OCI-LY3 (cell line): Measurements from ENCODE around the gene EFCAB6.
A peak's percentile ranks its signal among the peaks of the same experiment; 100 is the strongest.

Source experiments
- H2AFZ ChIP-seq: fragments of 200-600, 300-600 bp; shearing (Covaris generic); 2 replicates; pipeline ENCODE4 v1.6.0; 2014; ENCODE audit warnings: antibody characterized with exemption, low read depth, low read length
- H3K27ac ChIP-seq: fragments of 200-600, 300-600 bp; sonication (generic); 2 replicates; pipeline ENCODE4 v1.5.1; 2014; ENCODE audit warnings: mild to moderate bottlenecking, low read length, moderate library complexity, mixed read lengths
- H3K27me3 ChIP-seq: fragments of 200-600, 300-600 bp; sonication (generic); 2 replicates; pipeline ENCODE4 v1.6.1; 2014; ENCODE audit warnings: low read depth, low read length, mixed read lengths
- H3K36me3 ChIP-seq: fragments of 200-600, 300-600 bp; sonication (generic); replicated peaks from 2 replicates; pipeline ENCODE3; 2014; ENCODE audit warnings: low read depth, low read length, mixed read lengths
- H3K4me1 ChIP-seq: fragments of 300-600, 200-600 bp; sonication (generic); 2 replicates; pipeline ENCODE4 v1.6.1; 2014; ENCODE audit warnings: low read length, mixed read lengths
- H3K4me2 ChIP-seq: fragments of 200-600, 300-600 bp; sonication (generic); 2 replicates; pipeline ENCODE4 v1.6.1; 2014; ENCODE audit warnings: low read length, mixed read lengths
- H3K4me3 ChIP-seq: fragments of 300-600, 200-600 bp; sonication (generic); 2 replicates; pipeline ENCODE4 v1.5.1; 2014; ENCODE audit warnings: antibody characterized with exemption, mild to moderate bottlenecking, low read length, moderate library complexity
- H3K79me2 ChIP-seq: fragments of 300-600, 200-600 bp; shearing (Covaris generic); 2 replicates; pipeline ENCODE4 v1.6.1; 2014; ENCODE audit warnings: mild to moderate bottlenecking, low read length, mixed read lengths
- H3K9ac ChIP-seq: fragments of 300-600, 200-600 bp; shearing (Covaris generic); 2 replicates; pipeline ENCODE4 v1.6.0; 2014; ENCODE audit warnings: mild to moderate bottlenecking, low read length, moderate library complexity
- H3K9me3 ChIP-seq: fragments of 200-600, 300-600 bp; shearing (Covaris generic); 2 replicates; pipeline ENCODE4 v1.6.1; 2014; ENCODE audit warnings: low read length, mixed read lengths; ENCODE audit not compliant: insufficient read depth
- H4K20me1 ChIP-seq: fragments of 200-600, 300-600 bp; sonication (generic); 2 replicates; pipeline ENCODE4 v1.6.1; 2016; ENCODE audit warnings: low read length, mixed read lengths; ENCODE audit not compliant: insufficient read depth
- CTCF ChIP-seq: fragments of 200-600, 300-600 bp; sonication (generic); IDR thresholded peaks from 2 replicates; pipeline ENCODE4 v1.5.1; 2014; ENCODE audit warnings: antibody characterized with exemption, low read length, low read depth
- EZH2phosphoT487 ChIP-seq: fragments of 200-600 bp; shearing (Covaris generic); IDR thresholded peaks from 2 replicates; pipeline ENCODE4 v1.6.1; 2018; ENCODE audit warnings: antibody characterized with exemption, mixed run types, low read depth

EFCAB6 gene

GRCh38 chr22:43812149-43812842, at the start of gene EFCAB6:
TSS of gene EFCAB6 (minus strand) at chr22:43812305. CDS start at chr22:43782318, 29,987 bp downstream.
- Histone ChIP-seq H3K4me2 (peak within 1 kb of the TSS; percentile 99), H2AFZ (peak within 1 kb of the TSS; percentile 89), H3K27ac (peak within 1 kb of the TSS; percentile 67)

GRCh38 chr22:43861529-43861928, 49.4 kb upstream of the EFCAB6 start:
- Histone ChIP-seq H3K4me2 (no peak overlapping the region), H3K4me3 (no peak overlapping the region), H3K79me2 (no peaks in the 10 kb centered on the region), H2AFZ (no peak overlapping the region), H3K4me1 (no peaks in the 10 kb centered on the region), H4K20me1 (no peaks in the 10 kb centered on the region; the same call in 1 of the 2 replicates), H3K9me3 (no peaks in the 10 kb centered on the region), H3K27me3 (peaks cover 20% of the 10 kb centered on the region), H3K9ac (no peak overlapping the region), H3K27ac (no peak overlapping the region), H3K36me3 (no peaks in the 10 kb centered on the region)
- no peak for TF ChIP-seq CTCF
- TF ChIP-seq EZH2phosphoT487, result no peak

More at GRCh38 chr22:43812149-43812842, at the start of gene EFCAB6:
- H3K27me3 ChIP-seq, result no peaks in the 10 kb centered on the region
- no peaks in the 10 kb centered on the region for H3K36me3 ChIP-seq
- no peaks in the 10 kb centered on the region for H3K9me3 ChIP-seq
- H3K9ac ChIP-seq, result peak within 1 kb of the TSS; percentile 98
- H3K4me1 ChIP-seq, result peaks cover 13% of the 10 kb centered on the region
- H3K79me2 ChIP-seq, result peaks cover 8% of the 10 kb centered on the region
- no peaks in the 10 kb centered on the region for H4K20me1 ChIP-seq
- TF ChIP-seq EZH2phosphoT487 (no peak), CTCF (no peak)
- peak within 1 kb of the TSS; percentile 93 for H3K4me3 ChIP-seq

GRCh38 chr22:43860831-43861230, 48.7 kb upstream of the EFCAB6 start:
- no peak overlapping the region for H3K4me3 ChIP-seq
- no peak for TF ChIP-seq EZH2phosphoT487
- TF ChIP-seq CTCF, result no peak
- H3K4me1 ChIP-seq, result no peaks in the 10 kb centered on the region
- H3K4me2 ChIP-seq, result no peak overlapping the region
- H3K27ac ChIP-seq, result no peak overlapping the region
- no peaks in the 10 kb centered on the region; the same call in 1 of the 2 replicates for H4K20me1 ChIP-seq
- H3K79me2 ChIP-seq, result no peaks in the 10 kb centered on the region
- no peaks in the 10 kb centered on the region for H3K9me3 ChIP-seq
- H3K9ac ChIP-seq, result no peak overlapping the region
- H3K36me3 ChIP-seq, result no peaks in the 10 kb centered on the region
- H2AFZ ChIP-seq, result no peak overlapping the region
- H3K27me3 ChIP-seq, result peaks cover 20% of the 10 kb centered on the region

- H4K20me1 ChIP-seq, result no peaks in the 10 kb centered on the region; the same call in 1 of the 2 replicates
- no peak overlapping the region for H3K4me3 ChIP-seq
- no peak overlapping the region for H3K9ac ChIP-seq
- H3K27ac ChIP-seq, result no peak overlapping the region
- no peaks in the 10 kb centered on the region for H3K4me1 ChIP-seq
- H3K9me3 ChIP-seq, result no peaks in the 10 kb centered on the region
- H3K27me3 ChIP-seq, result peaks cover 20% of the 10 kb centered on the region
- TF ChIP-seq CTCF, result no peak
- TF ChIP-seq EZH2phosphoT487, result no peak
- no peak overlapping the region for H3K4me2 ChIP-seq
- no peak overlapping the region for H2AFZ ChIP-seq
- H3K79me2 ChIP-seq, result no peaks in the 10 kb centered on the region
- no peaks in the 10 kb centered on the region for H3K36me3 ChIP-seq
These were observed 48.0 kb upstream of the EFCAB6 start for GRCh38 chr22:43860126-43860525.
